Dendritic cell treated with granulocyte-macrophage colony-stimulating factor and Interleukin-4, amounts not matched to agents 40 ng/mL and 50 ng/mL, for 4 days (primary cell): ENCODE results near the gene IPO8.
"Not testable (repeated sequence)": the region's sequence is repeated elsewhere in the genome, so short reads cannot be mapped to it uniquely, and the experiment has no call there.

Source experiments
- H3K27ac Mint-ChIP-seq: one replicate; pipeline ENCODE4 v1.8.0; 2022; ENCODE audit warnings: mild to moderate bottlenecking, mixed read lengths
- H3K27me3 Mint-ChIP-seq: one replicate; pipeline ENCODE4 v1.8.0; 2022; ENCODE audit warnings: mild to moderate bottlenecking, mixed read lengths
- H3K36me3 Mint-ChIP-seq: one replicate; pipeline ENCODE4 v1.8.0; 2022; ENCODE audit warnings: low read depth, mixed read lengths
- H3K4me1 Mint-ChIP-seq: one replicate; pipeline ENCODE4 v1.8.0; 2022; ENCODE audit warnings: low read depth, mixed read lengths
- H3K4me3 Mint-ChIP-seq: one replicate; pipeline ENCODE4 v1.8.0; 2022; ENCODE audit warnings: mild to moderate bottlenecking, moderate library complexity, mixed read lengths
- H3K9me3 Mint-ChIP-seq: one replicate; pipeline ENCODE4 v1.8.0; 2022; ENCODE audit warnings: mixed read lengths
- intact Hi-C: fragments of 100-400 bp; cut with micrococcal nuclease; formaldehyde crosslinking; loops from one replicate; pipeline ENCODE4 v1.15.0; 2022

IPO8 gene

DNA sequence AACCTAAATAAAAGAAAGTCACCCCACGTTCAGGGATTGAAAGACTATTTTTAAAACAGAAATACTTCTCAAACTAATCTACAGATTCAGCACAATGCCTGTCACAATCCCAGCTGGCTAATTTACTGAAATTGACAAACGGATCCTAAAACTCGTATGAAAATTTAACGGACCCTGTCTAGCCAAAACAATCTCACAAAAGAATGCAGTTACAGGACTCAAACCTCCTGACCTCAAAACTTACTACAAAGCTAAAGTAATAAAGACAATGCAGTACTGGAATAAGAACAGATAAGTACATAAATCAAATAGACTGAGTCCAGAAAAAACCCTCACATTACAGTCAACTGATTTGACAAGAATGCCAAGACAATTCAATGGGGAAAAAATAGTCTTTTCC, 48.8 kb downstream of the IPO8 start:
- no peak overlapping the region for H3K27ac Mint-ChIP-seq
- no peaks in the 10 kb centered on the region for H3K4me1 Mint-ChIP-seq
- intact Hi-C loops: no loop called here
- no peaks in the 10 kb centered on the region for H3K9me3 Mint-ChIP-seq
- H3K4me3 Mint-ChIP-seq: no peak overlapping the region
- H3K27me3 Mint-ChIP-seq: no peaks in the 10 kb centered on the region
- peaks cover 72% of the 10 kb centered on the region for H3K36me3 Mint-ChIP-seq

DNA sequence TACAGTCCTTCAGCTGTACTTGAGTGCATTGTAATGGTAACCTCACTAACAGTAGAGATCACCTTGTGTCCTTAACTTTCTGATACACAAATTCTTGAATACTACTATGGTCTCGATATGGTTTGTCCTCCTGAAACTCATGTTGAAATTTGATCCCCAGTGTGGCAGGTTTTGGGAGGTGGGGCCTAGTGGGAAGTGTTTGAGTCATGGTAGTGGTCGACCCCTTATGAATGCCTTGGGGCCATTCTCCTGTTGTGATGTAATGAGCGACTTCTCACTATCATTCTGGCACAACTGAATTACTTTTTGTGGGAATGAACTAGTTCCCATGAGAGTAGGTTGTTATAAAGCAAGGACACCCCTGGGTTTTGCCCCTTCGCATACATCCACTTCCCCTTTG, 52.3 kb downstream of the IPO8 start:
- no peaks in the 10 kb centered on the region for H3K9me3 Mint-ChIP-seq
- no peaks in the 10 kb centered on the region for H3K4me1 Mint-ChIP-seq
- H3K27ac Mint-ChIP-seq: no peak overlapping the region
- no peak overlapping the region for H3K4me3 Mint-ChIP-seq
- peaks cover 80% of the 10 kb centered on the region for H3K36me3 Mint-ChIP-seq
- H3K27me3 Mint-ChIP-seq: no peaks in the 10 kb centered on the region
- intact Hi-C loops: no loop called here

- no peaks in the 10 kb centered on the region for H3K27me3 Mint-ChIP-seq
- no peaks in the 10 kb centered on the region for H3K4me1 Mint-ChIP-seq
- H3K27ac Mint-ChIP-seq: no peak overlapping the region
- H3K36me3 Mint-ChIP-seq: peaks cover 78% of the 10 kb centered on the region
- H3K4me3 Mint-ChIP-seq: no peak overlapping the region
- intact Hi-C loops: no loop called here
- no peaks in the 10 kb centered on the region for H3K9me3 Mint-ChIP-seq
Measured at GRCh38 chr12:30640392-30640791, 55.3 kb downstream of the IPO8 start.

GRCh38 chr12:30635385-30635784, 60.3 kb downstream of the IPO8 start:
- no peaks in the 10 kb centered on the region for H3K27me3 Mint-ChIP-seq
- intact Hi-C loops: no loop called here
- H3K4me1 Mint-ChIP-seq: no peaks in the 10 kb centered on the region
- H3K9me3 Mint-ChIP-seq: no peaks in the 10 kb centered on the region
- H3K4me3 Mint-ChIP-seq: no peak overlapping the region
- peaks cover 87% of the 10 kb centered on the region for H3K36me3 Mint-ChIP-seq
- no peak overlapping the region for H3K27ac Mint-ChIP-seq

GRCh38 chr12:30631740-30632139, 63.9 kb downstream of the IPO8 start:
- H3K4me1 Mint-ChIP-seq: no peaks in the 10 kb centered on the region
- H3K9me3 Mint-ChIP-seq: no peaks in the 10 kb centered on the region
- H3K36me3 Mint-ChIP-seq: peaks cover 82% of the 10 kb centered on the region
- intact Hi-C loops: no loop called here
- H3K4me3 Mint-ChIP-seq: no peak overlapping the region
- no peaks in the 10 kb centered on the region for H3K27me3 Mint-ChIP-seq
- no peak overlapping the region for H3K27ac Mint-ChIP-seq

DNA sequence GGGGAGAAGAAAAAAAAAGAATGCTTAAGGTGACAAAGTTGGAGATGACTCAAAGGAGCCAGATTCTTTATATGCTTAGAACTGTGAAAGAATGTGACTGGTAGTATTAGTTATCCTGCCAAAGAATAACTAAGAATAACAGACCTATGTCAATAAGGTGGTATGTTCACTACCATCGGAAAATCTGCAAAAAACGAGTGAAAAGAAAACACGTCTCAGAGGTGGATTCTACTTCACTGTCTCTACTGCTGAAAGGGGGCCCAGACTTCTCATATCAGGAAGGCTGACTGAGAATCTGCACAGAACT, 64.7 kb downstream of the IPO8 start:
- no peaks in the 10 kb centered on the region for H3K9me3 Mint-ChIP-seq
- no peaks in the 10 kb centered on the region for H3K27me3 Mint-ChIP-seq
- intact Hi-C loops: no loop called here
- no peak overlapping the region for H3K4me3 Mint-ChIP-seq
- no peaks in the 10 kb centered on the region for H3K4me1 Mint-ChIP-seq
- H3K36me3 Mint-ChIP-seq: peaks cover 77% of the 10 kb centered on the region
- no peak overlapping the region for H3K27ac Mint-ChIP-seq

DNA sequence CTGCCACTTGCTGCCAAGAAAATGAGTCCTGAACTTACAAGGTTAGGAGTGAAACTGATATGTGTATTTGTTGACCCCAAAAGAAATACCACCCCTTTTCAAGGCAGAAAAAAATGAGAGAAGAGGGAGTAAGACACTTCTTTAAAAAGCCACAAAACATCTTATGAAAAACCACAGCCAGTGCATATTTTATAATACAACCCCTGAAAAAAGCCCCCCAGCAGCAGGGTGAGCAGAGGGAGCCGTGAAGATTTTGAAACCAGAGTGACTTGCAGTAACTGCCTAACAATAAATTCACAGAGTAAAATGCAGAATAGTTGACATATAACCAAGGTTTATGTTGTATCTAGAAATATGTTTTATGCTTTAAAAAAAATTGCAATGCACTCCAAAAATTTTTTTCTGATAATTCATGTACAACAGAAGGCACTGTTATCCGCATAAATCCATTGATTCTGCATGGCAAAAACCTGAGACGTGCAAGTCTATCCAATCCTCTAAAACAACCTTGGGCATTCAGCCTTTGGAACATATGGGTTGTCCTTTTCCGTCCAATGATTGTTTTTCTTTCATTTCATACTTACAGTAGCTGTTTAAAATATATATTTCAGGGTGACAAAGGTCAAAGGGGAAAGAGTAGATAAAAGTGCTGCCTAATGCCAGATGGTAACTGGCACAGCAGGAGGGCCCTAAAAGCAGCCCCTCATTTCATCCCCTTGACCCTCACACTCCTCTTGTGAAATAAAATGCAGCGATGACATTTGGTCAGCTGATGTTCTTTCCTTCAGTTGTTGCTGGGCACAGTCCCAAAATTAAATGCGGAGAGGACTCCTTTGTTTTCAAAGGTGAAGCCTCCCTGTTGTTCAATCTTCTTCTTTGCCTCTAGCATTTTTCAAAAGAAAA, 65.3 kb downstream of the IPO8 start:
- Mint-ChIP-seq H3K4me3 (no peak overlapping the region), H3K27ac (no peak overlapping the region), H3K36me3 (peaks cover 73% of the 10 kb centered on the region), H3K9me3 (no peaks in the 10 kb centered on the region), H3K27me3 (no peaks in the 10 kb centered on the region), H3K4me1 (no peaks in the 10 kb centered on the region)
- intact Hi-C loops: no loop called here

DNA sequence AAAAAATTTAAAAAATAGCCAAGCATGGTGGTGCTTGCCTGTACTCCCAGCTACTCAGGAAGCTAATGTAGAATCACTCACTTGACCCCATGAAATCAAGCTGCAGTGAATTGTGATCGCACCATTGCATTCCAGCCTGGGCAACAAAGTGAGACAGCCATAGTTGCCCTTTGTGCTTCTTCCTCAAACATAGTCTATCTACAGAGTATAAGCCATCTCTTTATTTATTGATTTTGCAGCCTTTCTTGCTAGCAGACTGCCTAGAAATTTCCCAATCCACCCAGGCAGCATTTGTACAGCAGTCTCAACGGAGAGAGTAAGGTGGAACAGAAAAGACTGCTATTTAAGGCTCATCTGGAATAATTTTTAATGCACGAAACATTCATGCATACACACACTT, 68.8 kb downstream of the IPO8 start:
- H3K27me3 Mint-ChIP-seq: no peaks in the 10 kb centered on the region
- no peaks in the 10 kb centered on the region for H3K4me1 Mint-ChIP-seq
- H3K4me3 Mint-ChIP-seq: no peak overlapping the region
- intact Hi-C loops: no loop called here
- H3K9me3 Mint-ChIP-seq: no peaks in the 10 kb centered on the region
- H3K27ac Mint-ChIP-seq: no peak overlapping the region
- peaks cover 52% of the 10 kb centered on the region for H3K36me3 Mint-ChIP-seq

DNA sequence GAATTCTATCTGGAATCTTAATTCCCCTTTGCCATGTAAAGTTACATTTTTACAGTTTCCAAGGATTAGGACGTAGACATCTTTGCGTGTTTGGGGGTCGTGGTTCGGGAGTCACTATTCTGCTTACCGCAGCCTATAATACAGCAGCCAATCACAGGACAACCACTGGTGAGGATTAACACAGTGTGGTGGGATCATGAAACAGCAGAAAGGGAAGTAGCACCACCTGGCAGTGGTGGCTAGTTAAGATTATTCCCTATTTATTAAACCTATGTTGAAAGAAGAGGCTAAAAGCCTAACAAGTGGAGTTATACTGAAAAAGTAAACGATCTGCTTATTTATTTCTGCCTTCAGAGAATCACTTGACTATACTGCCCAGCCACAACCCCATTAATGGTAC, 71.7 kb downstream of the IPO8 start:
- no peaks in the 10 kb centered on the region for H3K9me3 Mint-ChIP-seq
- no peaks in the 10 kb centered on the region for H3K4me1 Mint-ChIP-seq
- H3K27me3 Mint-ChIP-seq: no peaks in the 10 kb centered on the region
- intact Hi-C loops: no loop called here
- no peak overlapping the region for H3K4me3 Mint-ChIP-seq
- peaks cover 24% of the 10 kb centered on the region for H3K36me3 Mint-ChIP-seq
- no peak overlapping the region for H3K27ac Mint-ChIP-seq

DNA sequence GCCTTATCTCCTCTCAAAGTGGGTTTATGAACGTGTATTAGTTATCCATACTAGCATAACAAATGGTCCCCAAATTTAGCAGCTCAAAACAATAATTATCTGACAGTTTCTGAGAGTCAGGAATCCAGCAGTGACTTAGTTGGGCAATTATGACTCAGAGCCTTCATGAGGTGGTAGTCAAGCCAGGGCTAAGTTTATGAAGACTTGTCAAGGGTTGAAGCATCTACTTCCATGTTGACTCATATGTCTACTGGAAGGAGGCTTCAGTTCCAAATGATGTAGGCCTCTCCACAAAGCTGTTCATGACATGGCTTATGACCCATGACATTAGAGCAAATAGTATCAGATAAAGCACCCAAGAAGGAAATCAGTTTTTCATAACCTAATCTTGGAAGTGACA, 73.2 kb downstream of the IPO8 start:
- Mint-ChIP-seq H3K4me3 (no peak overlapping the region), H3K27ac (no peak overlapping the region), H3K4me1 (no peaks in the 10 kb centered on the region), H3K27me3 (no peaks in the 10 kb centered on the region), H3K36me3 (peaks cover 17% of the 10 kb centered on the region), H3K9me3 (no peaks in the 10 kb centered on the region)
- intact Hi-C loops: no loop called here

GRCh38 chr12:30621663-30622241, 73.9 kb downstream of the IPO8 start:
- H3K4me3 Mint-ChIP-seq, H3K27ac Mint-ChIP-seq, H3K9me3 Mint-ChIP-seq, H3K4me1 Mint-ChIP-seq, H3K27me3 Mint-ChIP-seq, intact Hi-C loops: not testable (repeated sequence)
- peaks cover 17% of the 10 kb centered on the region for H3K36me3 Mint-ChIP-seq

GRCh38 chr12:30617346-30618016, 78.2 kb downstream of the IPO8 start:
- Mint-ChIP-seq H3K9me3 (no peaks in the 10 kb centered on the region), H3K4me1 (no peaks in the 10 kb centered on the region), H3K36me3 (no peaks in the 10 kb centered on the region), H3K27me3 (no peaks in the 10 kb centered on the region), H3K4me3 (no peak overlapping the region), H3K27ac (no peak overlapping the region)
- intact Hi-C loops: no loop called here

GRCh38 chr12:30614031-30614430, 81.6 kb downstream of the IPO8 start:
- Mint-ChIP-seq H3K9me3 (peaks cover 9% of the 10 kb centered on the region), H3K36me3 (no peaks in the 10 kb centered on the region), H3K4me1 (peaks cover 7% of the 10 kb centered on the region), H3K27ac (no peak overlapping the region), H3K27me3 (no peaks in the 10 kb centered on the region), H3K4me3 (no peak overlapping the region)
- intact Hi-C loops: no loop called here

GRCh38 chr12:30613119-30613830, 82.4 kb downstream of the IPO8 start:
- Mint-ChIP-seq H3K9me3 (peaks cover 14% of the 10 kb centered on the region), H3K4me3 (no peak overlapping the region), H3K4me1 (peaks cover 7% of the 10 kb centered on the region), H3K36me3 (no peaks in the 10 kb centered on the region), H3K27ac (no peak overlapping the region), H3K27me3 (no peaks in the 10 kb centered on the region)
- intact Hi-C loops: no loop called here
